ENCODE measurements around the gene DHRSX.

Gene DHRSX

GRCh38 chrX:2451501-2452316, 49.1 kb downstream of the DHRSX start:
- DNase-seq = no peak

- no peak for DNase-seq
These were observed 50.1 kb downstream of the DHRSX start for GRCh38 chrX:2450681-2451080.

GRCh38 chrX:2449135-2449886, 51.5 kb downstream of the DHRSX start:
- no peak for DNase-seq

GRCh38 chrX:2447484-2447883, 53.3 kb downstream of the DHRSX start:
- no peak for DNase-seq

- no peak for DNase-seq
These were observed 54.0 kb downstream of the DHRSX start for GRCh38 chrX:2446815-2447214.

- no peak for DNase-seq
These were observed 54.8 kb downstream of the DHRSX start for GRCh38 chrX:2445662-2446623.

- DNase-seq = no peak
These were observed 58.1 kb downstream of the DHRSX start for GRCh38 chrX:2442694-2443093.

- DNase-seq = no peak
These were observed 59.3 kb downstream of the DHRSX start for GRCh38 chrX:2441466-2441865.

GRCh38 chrX:2439613-2440012, 61.2 kb downstream of the DHRSX start:
- DNase-seq = no peak

- no peak for DNase-seq
These were observed 65.3 kb downstream of the DHRSX start for GRCh38 chrX:2435465-2435864.

GRCh38 chrX:2434270-2435163, 66.3 kb downstream of the DHRSX start:
- DNase-seq = no peak

GRCh38 chrX:2432298-2432863, 68.4 kb downstream of the DHRSX start:
- no peak for DNase-seq

- no peak for DNase-seq
These were observed 70.4 kb downstream of the DHRSX start for GRCh38 chrX:2430265-2430825.

GRCh38 chrX:2427737-2428136, 73.0 kb downstream of the DHRSX start:
- no peak for DNase-seq

GRCh38 chrX:2427147-2427546, 73.6 kb downstream of the DHRSX start:
- DNase-seq = no peak

GRCh38 chrX:2426289-2426882, 74.4 kb downstream of the DHRSX start:
- no peak for DNase-seq

GRCh38 chrX:2425286-2426071, 75.3 kb downstream of the DHRSX start:
- no peak for DNase-seq

- no peak for DNase-seq
These were observed 76.5 kb downstream of the DHRSX start for GRCh38 chrX:2424317-2424716.

GRCh38 chrX:2423899-2424298, 76.9 kb downstream of the DHRSX start:
- no peak for DNase-seq

- no peak for DNase-seq
These were observed 77.5 kb downstream of the DHRSX start for GRCh38 chrX:2423282-2423681.
